Natural killer cell (primary cell): ENCODE results near the gene PPP2R3B. TPM values are rescaled to one million over a fixed set of nuclear protein-coding genes. Genes with fewer than 3 reads are reported as not detected.

Experiments
- ATAC-seq, 3 donors: fragments of 150-1000 bp in 2 of 3; fragments of 200-7000 bp in 1 of 3; cut with Tn5 transposase; 1 replicate in 1 of 3; 2 replicates in 2 of 3; pipeline ENCODE4 v1.10.0; 2021; ENCODE audit warnings: mild to moderate bottlenecking in 2 of 3, moderate library complexity in 2 of 3
- DNase-seq, 2 donors: peaks; one replicate each; pipeline versions ENCODE4 v3.0.0 to v3.0.0-alpha.2; 2013 to 2021; ENCODE audit warnings: mixed read lengths in 1 of 2
- H3K27ac ChIP-seq: one replicate; pipeline ENCODE4 v1.5.1; 2013; ENCODE audit warnings: mild to moderate bottlenecking, low read length
- H3K27me3 ChIP-seq: one replicate; pipeline ENCODE4 v1.6.1; 2013; ENCODE audit warnings: low read length; ENCODE audit not compliant: control insufficient read depth, insufficient read depth
- H3K36me3 ChIP-seq: one replicate; pipeline ENCODE4 v1.6.1; 2013; ENCODE audit warnings: low read length; ENCODE audit not compliant: control insufficient read depth, insufficient read depth
- H3K4me1 ChIP-seq: one replicate; pipeline ENCODE4 v1.6.1; 2013; ENCODE audit warnings: low read length; ENCODE audit not compliant: control insufficient read depth, insufficient read depth
- H3K4me3 ChIP-seq: one replicate; pipeline ENCODE4 v1.5.1; 2013; ENCODE audit warnings: low read length
- H3K9me3 ChIP-seq: one replicate; pipeline ENCODE4 v1.6.1; 2013; ENCODE audit warnings: low read length; ENCODE audit not compliant: control insufficient read depth, insufficient read depth
- H3K27ac Mint-ChIP-seq, 2 donors: one replicate each; pipeline ENCODE4 v1.8.0; 2022; ENCODE audit warnings: mild to moderate bottlenecking in 2 of 2, mixed read lengths in 2 of 2, moderate library complexity in 1 of 2
- H3K27me3 Mint-ChIP-seq, 2 donors: one replicate each; pipeline ENCODE4 v1.8.0; 2022; ENCODE audit warnings: low read depth in 2 of 2, mixed read lengths in 2 of 2
- H3K36me3 Mint-ChIP-seq: one replicate; pipeline ENCODE4 v1.8.0; 2022; ENCODE audit warnings: mixed read lengths
- H3K4me1 Mint-ChIP-seq, 2 donors: one replicate each; pipeline ENCODE4 v1.8.0; 2022; ENCODE audit warnings: mixed read lengths in 2 of 2
- H3K4me3 Mint-ChIP-seq: one replicate; pipeline ENCODE4 v1.8.0; 2022; ENCODE audit warnings: mild to moderate bottlenecking, moderate library complexity, mixed read lengths
- H3K9me3 Mint-ChIP-seq, 2 donors: one replicate each; pipeline ENCODE4 v1.8.0; 2022; ENCODE audit warnings: mixed read lengths in 2 of 2
- WGBS: methylation state at CpG from one replicate; pipeline ENCODE4 v1.1.7; 2013; ENCODE audit warnings: missing lambda C conversion rate; ENCODE audit not compliant: insufficient coverage; 5-methylcytosine and 5-hydroxymethylcytosine counted together
- intact Hi-C: fragments of 100-400 bp; cut with micrococcal nuclease; formaldehyde crosslinking; loops from one replicate; pipeline ENCODE4 v1.14.2; 2022
- total RNA-seq, 4 donors: library from RNA; stranded (reverse); fragments of 120-200 nt in 1 of 4; gene quantifications; one replicate each; pipeline versions ENCODE4 v1.2.3 to v1.2.4, GENCODE V29; 2013 to 2022
- TF ChIP-seq, protein P1 (sequence below): fragments of 200-600 bp; IDR thresholded peaks from one replicate; pipeline ENCODE4 v1.8.0; 2022; ENCODE audit warnings: antibody characterized with exemption

PPP2R3B gene
- total RNA-seq, 3 donors from 2014 or later (not counting 1 experiment from before 2014, with no cell fraction given), result 14.0 to 19.4 (median 14.6) TPM

DNA sequence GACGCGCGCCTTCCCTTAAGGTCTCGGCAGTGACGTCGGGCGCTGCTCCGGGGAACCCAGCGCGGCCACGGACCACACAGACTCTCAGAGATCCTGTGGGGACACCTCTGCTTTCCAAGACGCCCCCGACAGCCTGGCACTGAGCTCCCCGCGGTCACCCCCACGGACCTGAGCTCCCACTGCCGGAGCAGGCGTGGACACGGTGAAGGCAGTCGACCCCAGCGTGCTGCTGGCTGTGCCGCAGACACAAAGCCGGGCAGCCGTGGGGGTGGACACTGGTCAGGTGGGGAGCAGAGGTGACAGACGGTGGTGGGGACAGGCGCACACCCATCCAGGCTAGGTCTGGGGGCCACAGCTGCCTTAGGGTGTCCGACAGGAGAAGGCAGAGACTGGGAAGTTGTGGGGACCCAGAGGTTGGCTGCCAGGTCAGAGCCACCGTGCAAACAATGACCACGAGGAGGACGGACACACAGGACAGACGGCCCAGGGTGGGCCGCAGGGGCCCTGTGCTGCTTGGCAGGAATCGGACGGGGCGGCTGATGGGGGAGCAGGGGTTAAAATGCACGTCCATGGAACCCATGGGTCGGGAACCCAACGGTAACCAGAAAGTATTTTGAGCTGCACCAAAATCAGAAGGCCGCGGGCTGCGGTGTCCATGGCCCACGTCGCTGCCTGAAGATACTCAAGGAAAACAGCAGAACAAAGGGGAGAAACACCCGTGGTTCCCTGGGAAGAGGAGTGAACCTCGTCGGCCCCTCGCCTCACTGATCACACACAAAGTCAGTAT, 51.5 kb downstream of the PPP2R3B start:
- Mint-ChIP-seq H3K9me3 (no peaks in the 10 kb centered on the region), H3K27ac (no peak overlapping the region), H3K36me3 (no peaks in the 10 kb centered on the region), H3K4me3 (no peak overlapping the region), H3K4me1 (no peaks in the 10 kb centered on the region), H3K27me3 (no peaks in the 10 kb centered on the region)
- Histone ChIP-seq H3K27ac (no peak overlapping the region), H3K27me3 (peaks cover 14% of the 10 kb centered on the region), H3K4me1 (peaks cover 16% of the 10 kb centered on the region), H3K36me3 (peaks cover 3% of the 10 kb centered on the region), H3K9me3 (no peaks in the 10 kb centered on the region), H3K4me3 (no peak overlapping the region)
- no peak for ATAC-seq
- intact Hi-C loops, result no loop called here
- 97% methylated on average over 47 of the region's 47 CpGs for WGBS
- TF ChIP-seq, protein P1, sequence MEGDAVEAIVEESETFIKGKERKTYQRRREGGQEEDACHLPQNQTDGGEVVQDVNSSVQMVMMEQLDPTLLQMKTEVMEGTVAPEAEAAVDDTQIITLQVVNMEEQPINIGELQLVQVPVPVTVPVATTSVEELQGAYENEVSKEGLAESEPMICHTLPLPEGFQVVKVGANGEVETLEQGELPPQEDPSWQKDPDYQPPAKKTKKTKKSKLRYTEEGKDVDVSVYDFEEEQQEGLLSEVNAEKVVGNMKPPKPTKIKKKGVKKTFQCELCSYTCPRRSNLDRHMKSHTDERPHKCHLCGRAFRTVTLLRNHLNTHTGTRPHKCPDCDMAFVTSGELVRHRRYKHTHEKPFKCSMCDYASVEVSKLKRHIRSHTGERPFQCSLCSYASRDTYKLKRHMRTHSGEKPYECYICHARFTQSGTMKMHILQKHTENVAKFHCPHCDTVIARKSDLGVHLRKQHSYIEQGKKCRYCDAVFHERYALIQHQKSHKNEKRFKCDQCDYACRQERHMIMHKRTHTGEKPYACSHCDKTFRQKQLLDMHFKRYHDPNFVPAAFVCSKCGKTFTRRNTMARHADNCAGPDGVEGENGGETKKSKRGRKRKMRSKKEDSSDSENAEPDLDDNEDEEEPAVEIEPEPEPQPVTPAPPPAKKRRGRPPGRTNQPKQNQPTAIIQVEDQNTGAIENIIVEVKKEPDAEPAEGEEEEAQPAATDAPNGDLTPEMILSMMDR, result no peak
- peak in 1 of 2 donors; percentile 10 for DNase-seq

DNA sequence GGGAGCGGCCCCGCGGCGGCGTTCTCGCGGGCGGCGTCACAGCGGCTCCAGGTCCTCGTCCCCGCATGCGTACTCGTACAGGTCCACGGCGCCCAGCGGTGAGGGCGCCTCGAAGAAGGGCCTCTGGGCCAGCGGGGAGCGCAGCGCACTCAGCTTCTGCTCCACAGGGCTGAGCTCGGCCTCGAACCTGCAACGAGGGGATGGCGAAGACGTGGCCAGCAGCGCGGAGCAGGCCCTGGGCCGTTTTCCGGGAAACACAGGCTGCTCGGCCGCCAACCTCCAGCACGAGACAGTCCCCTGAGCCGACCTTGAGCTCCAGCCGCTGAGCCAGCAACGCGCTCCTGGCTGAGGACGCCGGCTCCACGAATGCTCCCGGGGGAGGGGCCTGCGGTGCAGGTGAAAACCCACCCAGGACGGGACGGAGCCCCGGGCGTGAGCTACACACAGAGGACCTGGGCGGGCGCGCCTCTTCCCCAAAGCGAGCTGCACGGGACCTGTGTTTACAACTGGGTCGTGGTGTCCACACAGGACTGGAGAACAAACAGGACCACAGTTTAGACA, 52.3 kb downstream of the PPP2R3B start:
- no peak for DNase-seq

DNA sequence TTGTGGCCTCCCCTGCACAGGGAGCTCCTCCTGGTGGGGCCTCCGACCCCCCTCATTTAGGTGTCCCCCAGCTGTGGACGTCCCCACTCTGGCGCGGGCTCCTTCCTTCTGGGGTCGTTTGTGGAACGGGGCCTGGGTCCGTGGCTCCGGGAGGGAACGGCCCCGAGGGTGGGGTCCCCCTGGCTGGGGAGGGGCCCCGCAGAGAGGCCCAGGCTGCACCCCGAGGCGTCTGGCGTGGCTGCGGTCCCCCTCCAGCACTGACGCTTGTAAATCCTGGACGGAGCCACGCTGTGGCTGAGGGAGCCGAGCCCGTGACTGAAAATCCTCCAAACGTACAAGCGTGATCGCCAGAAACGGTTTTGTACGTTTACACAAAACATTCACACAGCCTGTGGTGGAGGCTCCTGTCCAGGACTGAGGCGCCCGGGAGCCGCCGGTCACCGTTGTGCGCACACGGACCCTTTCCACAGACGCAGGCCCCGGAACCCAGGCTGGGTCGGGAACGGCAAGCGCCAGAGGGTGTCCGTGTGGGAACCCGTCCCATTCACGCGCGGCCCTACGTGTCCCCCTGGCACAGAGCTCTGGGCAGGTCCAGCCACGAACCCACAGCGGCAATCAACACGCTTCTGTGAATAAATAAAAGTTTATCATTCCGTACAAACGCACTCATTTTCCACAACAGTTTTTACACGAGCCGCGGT, 52.9 kb downstream of the PPP2R3B start:
- Mint-ChIP-seq H3K4me1 (no peaks in the 10 kb centered on the region), H3K4me3 (no peak overlapping the region), H3K27ac (no peak overlapping the region), H3K27me3 (no peaks in the 10 kb centered on the region), H3K36me3 (no peaks in the 10 kb centered on the region), H3K9me3 (no peaks in the 10 kb centered on the region)
- TF ChIP-seq, protein P1, result no peak
- no peak overlapping the region for H3K27ac ChIP-seq
- WGBS, result 94% methylated on average over 51 of the region's 51 CpGs
- DNase-seq (no peak), ATAC-seq (no peak)
- intact Hi-C loops, result no loop called here
- H3K4me1 ChIP-seq, result peaks cover 16% of the 10 kb centered on the region
- no peak overlapping the region for H3K4me3 ChIP-seq
- peaks cover 14% of the 10 kb centered on the region for H3K27me3 ChIP-seq
- H3K36me3 ChIP-seq, result peaks cover 3% of the 10 kb centered on the region
- H3K9me3 ChIP-seq, result no peaks in the 10 kb centered on the region

More for the DNA sequence above, 52.3 kb downstream of the PPP2R3B start:
- Mint-ChIP-seq H3K36me3 (no peaks in the 10 kb centered on the region), H3K27me3 (no peaks in the 10 kb centered on the region), H3K4me1 (no peaks in the 10 kb centered on the region), H3K9me3 (no peaks in the 10 kb centered on the region), H3K4me3 (no peak overlapping the region), H3K27ac (no peak overlapping the region)
- no peaks in the 10 kb centered on the region for H3K9me3 ChIP-seq
- H3K27ac ChIP-seq, result no peak overlapping the region
- no peak for ATAC-seq
- peaks cover 3% of the 10 kb centered on the region for H3K36me3 ChIP-seq
- no peak overlapping the region for H3K4me3 ChIP-seq
- TF ChIP-seq, protein P1, result no peak
- H3K4me1 ChIP-seq, result peaks cover 16% of the 10 kb centered on the region
- WGBS, result 97% methylated on average over 53 of the region's 53 CpGs
- peaks cover 14% of the 10 kb centered on the region for H3K27me3 ChIP-seq
- intact Hi-C loops, result no loop called here
